ENCODE measurements around the gene TRAF2.
"Not testable (repeated sequence)": the region's sequence is repeated elsewhere in the genome, so short reads cannot be mapped to it uniquely, and the experiment has no call there.

TRAF2 gene

DNA sequence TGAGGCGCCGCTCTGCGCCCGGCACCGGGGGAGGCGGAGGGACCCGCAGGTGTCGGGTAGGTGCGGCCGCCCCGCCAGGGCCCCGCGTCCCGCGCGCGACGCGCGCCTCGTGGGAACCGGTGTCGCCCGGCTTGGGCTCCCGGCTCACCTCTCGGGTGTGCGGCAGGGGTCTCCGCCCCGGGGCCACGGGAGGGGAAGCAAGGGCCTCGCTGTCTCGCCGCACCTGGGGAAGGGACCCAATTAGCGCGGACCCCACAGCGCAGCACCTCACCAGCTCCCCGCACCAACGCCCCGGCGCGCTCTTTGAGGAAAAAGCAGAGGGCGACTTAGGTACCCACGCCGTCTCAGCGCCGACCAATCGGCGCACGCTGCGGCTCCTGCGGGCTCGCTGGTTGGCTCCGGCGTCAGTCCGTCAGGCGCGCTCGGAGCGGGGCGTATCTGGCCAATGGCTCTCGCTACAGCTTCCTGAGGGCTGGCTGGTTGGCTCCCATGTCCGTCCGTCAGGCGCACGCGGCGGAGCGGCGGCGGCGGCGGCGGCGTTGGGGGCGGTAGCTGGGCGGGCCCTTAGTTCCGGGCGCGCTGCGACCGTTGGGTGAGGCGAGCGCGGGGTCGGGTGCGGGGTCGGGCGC is at the start of gene TRAF2:
Gene TRAF2 (plus strand): TSS at position 567 of the 629 bp plus-strand sequence. CDS start 12,225 bp downstream, outside the sequence.
- peak; percentile 90 for ATAC-seq

DNA sequence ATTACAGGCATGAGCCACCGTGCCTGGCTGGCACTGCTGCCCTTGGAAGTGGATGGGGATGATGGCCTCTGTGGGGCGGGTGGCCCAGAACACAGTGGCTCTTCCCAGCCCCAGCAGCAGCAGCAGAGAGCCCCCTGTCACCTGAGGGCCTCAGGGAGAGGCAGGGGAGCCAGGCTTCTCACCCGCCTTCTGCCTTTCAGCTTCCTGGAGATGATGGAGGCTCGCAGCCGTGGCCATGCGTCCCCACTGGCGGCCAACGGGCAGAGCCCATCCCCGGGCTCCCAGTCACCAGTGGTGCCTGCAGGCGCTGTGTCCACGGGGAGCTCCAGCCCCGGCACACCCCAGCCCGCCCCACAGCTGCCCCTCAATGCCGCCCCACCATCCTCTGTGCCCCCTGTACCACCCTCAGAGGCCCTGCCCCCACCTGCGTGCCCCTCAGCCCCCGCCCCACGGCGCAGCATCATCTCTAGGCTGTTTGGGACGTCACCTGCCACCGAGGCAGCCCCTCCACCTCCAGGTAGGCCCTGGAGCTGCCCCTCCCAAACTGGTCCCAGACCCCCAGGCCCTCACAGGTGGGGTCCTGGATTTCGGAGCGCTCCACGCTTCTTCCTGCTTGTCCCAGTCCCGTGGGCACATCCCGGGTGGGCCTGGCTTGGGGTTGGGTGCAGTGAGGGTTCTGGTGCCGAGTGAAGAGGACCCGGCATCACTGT is 49.0 kb upstream of the TRAF2 start:
- ATAC-seq, result no peak

DNA sequence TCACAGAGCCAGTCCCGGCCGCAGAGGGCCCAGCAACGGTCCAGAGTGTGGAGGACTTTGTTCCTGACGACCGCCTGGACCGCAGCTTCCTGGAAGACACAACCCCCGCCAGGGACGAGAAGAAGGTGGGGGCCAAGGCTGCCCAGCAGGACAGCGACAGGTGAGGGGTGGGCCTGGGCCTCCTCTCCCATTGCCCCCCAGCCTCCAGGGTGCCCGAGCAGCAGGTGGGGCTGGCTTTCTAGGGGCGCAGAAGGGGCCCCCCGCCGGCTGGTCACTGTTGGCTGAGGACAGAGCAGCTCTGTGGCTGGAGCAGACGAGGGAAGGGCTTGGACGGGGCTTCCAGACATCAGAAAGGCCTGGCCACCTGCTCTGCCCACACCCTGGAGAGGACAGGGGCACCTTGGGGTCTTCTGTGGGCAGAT is 48.4 kb upstream of the TRAF2 start:
- not testable (repeated sequence) for ATAC-seq

GRCh38 chr9:136838314-136839228 is 47.7 kb upstream of the TRAF2 start:
- no peak for ATAC-seq

DNA sequence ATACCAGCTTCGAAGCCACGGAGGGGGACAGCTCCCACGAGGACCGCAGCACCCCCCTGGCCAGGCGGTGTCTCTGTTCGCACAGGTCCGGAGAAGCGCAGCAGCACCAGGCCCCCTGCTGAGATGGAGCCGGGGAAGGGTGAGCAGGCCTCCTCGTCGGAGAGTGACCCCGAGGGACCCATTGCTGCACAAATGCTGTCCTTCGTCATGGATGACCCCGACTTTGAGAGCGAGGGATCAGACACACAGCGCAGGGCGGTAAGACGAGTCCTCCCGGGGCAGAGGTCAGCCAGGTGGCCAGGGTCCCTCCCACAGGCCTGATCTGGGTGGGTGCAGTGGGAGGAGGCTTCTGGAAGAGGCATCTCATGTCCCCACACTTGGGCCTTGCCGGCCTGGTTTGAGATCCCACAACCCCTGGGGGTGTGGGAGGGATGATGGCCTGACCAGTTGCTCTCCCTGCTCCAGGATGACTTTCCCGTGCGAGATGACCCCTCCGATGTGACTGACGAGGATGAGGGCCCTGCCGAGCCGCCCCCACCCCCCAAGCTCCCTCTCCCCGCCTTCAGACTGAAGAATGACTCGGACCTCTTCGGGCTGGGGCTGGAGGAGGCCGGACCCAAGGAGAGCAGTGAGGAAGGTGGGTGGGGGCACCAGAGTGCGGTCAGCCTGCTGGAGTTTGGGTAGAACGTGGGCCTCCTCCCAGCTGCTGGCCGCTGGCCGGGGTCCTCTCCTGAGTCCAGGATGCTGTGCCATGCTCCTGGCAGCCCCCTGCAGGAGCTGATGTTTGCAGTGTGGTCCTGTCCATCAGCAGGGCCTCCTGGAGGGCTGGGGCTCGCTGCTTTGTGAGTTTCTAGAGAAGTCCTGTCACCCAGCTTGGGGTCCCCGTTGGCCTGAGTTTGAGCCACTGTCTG is 46.8 kb upstream of the TRAF2 start:
- no peak for ATAC-seq

DNA sequence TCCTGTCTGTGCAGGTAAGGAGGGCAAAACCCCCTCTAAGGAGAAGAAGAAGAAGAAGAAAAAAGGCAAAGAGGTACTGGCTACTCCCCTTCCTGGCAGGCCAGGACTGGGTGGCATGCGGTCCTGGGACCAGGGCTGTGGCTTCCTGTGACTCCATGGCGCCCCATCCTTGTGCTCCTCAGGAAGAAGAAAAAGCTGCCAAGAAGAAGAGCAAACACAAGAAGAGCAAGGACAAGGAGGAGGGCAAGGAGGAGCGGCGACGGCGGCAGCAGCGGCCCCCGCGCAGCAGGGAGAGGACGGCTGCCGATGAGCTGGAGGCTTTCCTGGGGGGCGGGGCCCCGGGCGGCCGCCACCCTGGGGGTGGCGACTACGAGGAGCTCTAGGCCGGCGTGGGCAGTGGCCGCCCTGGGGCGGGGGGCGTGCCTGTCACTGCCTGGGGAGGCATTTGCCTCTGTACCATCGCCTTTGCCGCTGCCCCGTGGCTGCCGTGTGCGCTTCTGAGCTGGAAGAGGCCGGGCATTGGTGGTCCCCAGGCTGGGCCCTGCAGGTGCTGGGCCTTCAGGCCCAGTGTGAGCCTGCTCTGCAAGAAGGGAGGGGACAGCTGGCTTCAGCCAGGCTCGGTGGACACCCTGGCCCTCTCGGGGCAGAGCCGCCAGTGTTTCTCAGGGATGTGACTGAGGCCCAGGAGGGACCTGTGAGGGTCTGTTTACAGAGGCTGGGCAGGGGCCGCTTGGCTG is 46.0 kb upstream of the TRAF2 start:
- no peak for ATAC-seq

DNA sequence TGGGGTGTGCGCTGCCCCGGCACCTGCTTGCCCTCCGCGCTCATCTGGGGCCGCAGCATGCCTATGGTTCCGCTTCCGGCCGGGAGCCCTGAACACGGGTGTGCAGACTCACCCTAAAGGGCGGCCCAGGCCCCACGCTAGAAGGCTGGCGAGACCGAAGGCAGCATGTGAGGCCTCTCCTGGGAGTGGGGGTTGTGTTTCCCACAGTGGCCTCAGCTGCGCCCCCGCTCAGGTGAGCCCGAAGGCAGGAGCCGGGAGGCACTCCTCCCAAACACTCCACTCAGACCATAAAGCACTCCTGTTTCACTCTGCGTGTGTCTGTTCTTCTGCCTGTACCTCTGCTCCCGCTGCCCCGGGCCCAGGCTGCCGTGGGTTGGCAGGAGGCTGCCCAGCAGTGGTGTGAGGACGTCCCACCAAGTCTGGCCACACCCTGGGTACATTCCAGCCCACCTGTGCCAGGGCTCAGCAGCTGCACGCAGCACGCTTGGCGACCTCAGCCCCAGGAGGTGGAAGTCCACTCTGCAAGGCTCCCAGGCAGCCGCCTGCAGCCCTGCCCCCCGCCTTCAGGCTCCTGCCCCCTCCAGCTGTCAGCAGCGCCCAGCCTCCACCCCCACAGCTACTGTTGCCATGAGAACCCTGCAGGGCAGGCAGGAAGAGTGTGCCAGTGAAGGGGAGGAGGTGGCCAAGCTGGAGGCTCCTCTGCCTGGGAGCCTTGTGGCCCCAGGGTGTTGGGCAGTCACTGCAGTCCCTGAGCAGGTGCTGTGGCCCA is 45.3 kb upstream of the TRAF2 start:
- no peak for ATAC-seq

GRCh38 chr9:136841646-136842379 is 44.5 kb upstream of the TRAF2 start:
- not testable (repeated sequence) for ATAC-seq

DNA sequence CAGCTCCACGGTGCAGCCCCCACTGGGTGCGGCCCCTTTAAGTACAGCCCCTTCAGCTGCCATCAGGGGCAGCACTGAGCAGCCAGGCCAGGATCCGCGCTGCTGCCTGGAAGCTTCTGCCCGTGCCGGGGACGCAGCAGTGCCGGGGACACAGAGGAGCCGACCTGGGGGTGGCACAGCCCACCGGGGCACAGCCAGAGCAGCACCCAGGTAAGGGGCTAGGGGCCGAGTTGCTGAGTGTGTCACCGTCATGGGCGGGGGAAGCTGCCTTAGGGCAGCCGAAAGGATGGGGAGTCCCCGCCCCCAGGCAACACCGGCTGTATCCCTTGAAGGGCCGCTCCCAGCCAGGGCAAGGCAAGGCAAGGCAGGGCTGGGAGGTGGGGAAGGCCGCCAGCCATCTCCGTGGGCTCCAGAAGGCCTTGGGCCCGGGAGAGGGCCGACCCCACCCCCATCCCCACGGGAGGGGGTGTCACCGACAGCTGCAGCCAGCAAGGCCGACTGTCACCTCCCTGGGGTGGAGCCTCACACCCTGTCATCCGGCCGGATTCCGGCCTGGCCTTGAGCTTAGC is 43.9 kb upstream of the TRAF2 start, which contains the start of gene AJM1:
Gene AJM1 (plus strand): TSS at position 99 of the 569 bp plus-strand sequence. CDS start 1,937 bp downstream, outside the sequence.
- ATAC-seq, result peak; percentile 88 to 90

- not testable (repeated sequence) for ATAC-seq
Observed at GRCh38 chr9:136843159-136843800, 43.0 kb upstream of the TRAF2 start.

- peak in 1 of 2 donors; percentile 12 for ATAC-seq
Observed at GRCh38 chr9:136843801-136844740, 42.2 kb upstream of the TRAF2 start.

GRCh38 chr9:136844761-136845464 is 41.4 kb upstream of the TRAF2 start:
- no peak for ATAC-seq

DNA sequence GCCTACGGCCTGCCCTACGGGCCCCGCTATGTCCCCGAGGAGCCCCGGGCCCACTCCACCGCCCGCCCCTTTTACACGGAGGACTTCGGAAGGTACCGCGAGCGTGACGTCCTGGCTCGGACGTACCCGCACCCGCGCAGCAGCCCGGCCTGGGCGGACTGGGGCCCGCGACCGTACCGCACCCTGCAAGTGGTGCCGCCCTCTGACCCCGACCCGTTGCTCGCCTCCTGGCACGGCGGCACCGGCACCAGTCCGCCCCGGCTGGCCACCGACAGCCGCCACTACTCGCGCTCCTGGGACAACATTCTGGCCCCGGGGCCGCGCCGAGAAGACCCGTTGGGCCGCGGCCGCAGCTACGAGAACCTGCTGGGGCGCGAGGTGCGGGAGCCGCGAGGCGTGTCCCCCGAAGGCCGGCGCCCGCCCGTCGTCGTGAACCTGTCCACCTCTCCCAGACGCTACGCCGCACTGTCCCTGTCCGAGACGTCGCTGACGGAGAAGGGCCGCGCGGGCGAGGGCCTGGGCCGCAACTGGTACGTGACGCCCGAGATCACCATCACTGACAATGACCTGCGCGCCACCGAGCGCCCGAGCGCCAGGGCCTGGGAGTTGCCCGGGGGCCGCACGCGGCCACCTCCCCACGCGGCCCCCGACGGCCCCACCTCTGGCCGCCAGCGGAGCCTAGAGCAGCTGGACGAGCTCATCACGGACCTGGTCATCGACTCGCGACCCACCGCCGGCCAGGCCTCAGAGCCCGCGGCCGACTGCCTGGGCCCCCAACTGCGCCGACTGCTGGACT is 40.7 kb upstream of the TRAF2 start:
- no peak for ATAC-seq

DNA sequence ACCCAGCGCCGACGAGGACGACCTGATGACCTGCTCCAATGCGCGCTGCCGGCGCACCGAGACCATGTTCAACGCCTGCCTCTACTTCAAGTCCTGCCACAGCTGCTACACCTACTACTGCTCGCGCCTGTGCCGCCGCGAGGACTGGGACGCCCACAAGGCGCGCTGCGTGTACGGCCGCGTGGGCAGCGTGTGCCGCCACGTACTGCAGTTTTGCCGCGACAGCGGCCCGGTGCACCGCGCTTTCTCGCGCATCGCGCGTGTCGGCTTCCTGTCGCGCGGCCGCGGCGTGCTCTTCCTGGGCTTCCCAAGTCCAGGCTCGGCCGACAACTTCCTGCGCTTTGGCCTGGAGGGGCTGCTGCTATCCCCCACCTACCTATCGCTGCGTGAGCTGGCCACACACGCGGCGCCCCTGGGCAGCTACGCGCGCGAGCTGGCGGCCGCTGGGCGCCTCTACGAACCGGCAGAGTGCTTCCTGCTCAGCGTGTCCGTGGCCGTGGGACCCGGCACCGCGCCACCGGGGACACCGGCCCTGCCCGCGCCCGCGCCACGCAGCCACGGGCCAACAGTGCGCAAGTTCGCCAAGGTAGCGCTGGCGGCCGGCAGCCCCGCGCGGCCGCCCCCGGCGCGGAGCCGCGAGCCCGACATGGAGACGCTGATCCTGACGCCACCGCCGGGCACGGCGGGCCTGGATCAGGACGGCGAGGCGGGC is 39.8 kb upstream of the TRAF2 start:
- no peak for ATAC-seq

GRCh38 chr9:136847088-136847825 is 39.1 kb upstream of the TRAF2 start:
- no peak for ATAC-seq
